HEK293 (cell line): Measurements from ENCODE around the gene NNMT.

Experiments used
- KLF16 ChIP-seq: fragments of 450-650 bp; formaldehyde crosslinking; IDR thresholded peaks from 2 replicates; pipeline ENCODE4 v1.5.1; 2017; ENCODE audit warnings: missing biosample characterization, missing genetic modification characterization
- SP3 ChIP-seq: fragments of 450-650 bp; formaldehyde crosslinking; IDR thresholded peaks from 2 replicates; pipeline ENCODE4 v1.5.1; 2016; ENCODE audit warnings: missing biosample characterization, missing genetic modification characterization
- TCF7L2 ChIP-seq: IDR thresholded peaks from 2 replicates; pipeline ENCODE4 v1.6.1; 2011; ENCODE audit warnings: low read depth, mild to moderate bottlenecking, inconsistent platforms, low read length, moderate library complexity, borderline replicate concordance
- ZBTB8A ChIP-seq: fragments of 450-650 bp; formaldehyde crosslinking; IDR thresholded peaks from 2 replicates; pipeline ENCODE4 v1.5.1; 2016; ENCODE audit warnings: missing biosample characterization, missing genetic modification characterization
- ZNF175 ChIP-seq: fragments of 450-650 bp; formaldehyde crosslinking; IDR thresholded peaks from 2 replicates; pipeline ENCODE4 v1.5.1; 2016; ENCODE audit warnings: missing biosample characterization, missing genetic modification characterization
- ZNF394 ChIP-seq: fragments of 450-650 bp; formaldehyde crosslinking; IDR thresholded peaks from 2 replicates; pipeline ENCODE4 v1.5.1; 2016; ENCODE audit warnings: missing biosample characterization, missing genetic modification characterization, mild to moderate bottlenecking, moderate library complexity, borderline replicate concordance
- ZNF416 ChIP-seq: fragments of 450-650 bp; formaldehyde crosslinking; IDR thresholded peaks from 2 replicates; pipeline ENCODE4 v1.5.1; 2016; ENCODE audit warnings: missing biosample characterization, missing genetic modification characterization
- ZNF621 ChIP-seq: fragments of 450-650 bp; formaldehyde crosslinking; IDR thresholded peaks from 2 replicates; pipeline ENCODE4 v1.5.1; 2017; ENCODE audit warnings: missing biosample characterization, missing genetic modification characterization
- ZNF660 ChIP-seq: fragments of 450-650 bp; IDR thresholded peaks from 2 replicates; pipeline ENCODE4 v1.5.1; 2018; ENCODE audit warnings: missing biosample characterization, mild to moderate bottlenecking, missing genetic modification characterization
- ZNF785 ChIP-seq: fragments of 450-650 bp; formaldehyde crosslinking; IDR thresholded peaks from 2 replicates; pipeline ENCODE4 v1.5.1; 2016; ENCODE audit warnings: missing biosample characterization, missing genetic modification characterization
- TF ChIP-seq, protein P1 (sequence below): sonication (generic); formaldehyde crosslinking; IDR thresholded peaks from 2 replicates; pipeline ENCODE4 v1.8.1; 2022; ENCODE audit warnings: mild to moderate bottlenecking, moderate library complexity, missing genetic modification reagents
- TF ChIP-seq, protein P2 (sequence below): fragments of 450-650 bp; formaldehyde crosslinking; IDR thresholded peaks from 2 replicates; pipeline ENCODE4 v1.5.1; 2016; ENCODE audit warnings: missing biosample characterization, missing genetic modification characterization
- TF ChIP-seq, protein P3 (sequence below): fragments of 450-650 bp; formaldehyde crosslinking; IDR thresholded peaks from 2 replicates; pipeline ENCODE4 v1.5.1; 2016; ENCODE audit warnings: missing biosample characterization, missing genetic modification characterization
- TF ChIP-seq, protein P4 (sequence below): fragments of 450-650 bp; formaldehyde crosslinking; IDR thresholded peaks from 2 replicates; pipeline ENCODE4 v1.5.1; 2016; ENCODE audit warnings: missing biosample characterization, missing genetic modification characterization, low read depth

DNA sequence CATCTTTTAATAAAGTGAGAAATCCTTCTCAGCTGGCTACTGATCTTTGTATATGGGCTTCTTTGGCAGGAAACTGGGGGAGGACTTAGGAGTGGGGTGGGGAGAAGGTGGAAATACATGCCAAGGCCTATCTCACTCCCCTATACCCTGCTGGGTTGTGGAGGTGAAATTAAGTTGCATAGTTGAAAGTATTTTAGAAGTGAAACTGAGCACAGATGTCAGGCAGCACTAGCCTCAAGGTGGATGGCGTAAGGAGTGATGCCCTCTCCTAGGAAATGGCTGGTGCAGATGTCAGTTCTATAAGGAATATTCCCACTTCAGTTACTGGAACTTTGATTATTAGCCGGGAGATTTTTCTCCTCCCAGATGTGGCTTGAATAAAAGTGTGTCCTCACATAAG lies 46.3 kb downstream of the NNMT start:
- TF ChIP-seq, protein P1, sequence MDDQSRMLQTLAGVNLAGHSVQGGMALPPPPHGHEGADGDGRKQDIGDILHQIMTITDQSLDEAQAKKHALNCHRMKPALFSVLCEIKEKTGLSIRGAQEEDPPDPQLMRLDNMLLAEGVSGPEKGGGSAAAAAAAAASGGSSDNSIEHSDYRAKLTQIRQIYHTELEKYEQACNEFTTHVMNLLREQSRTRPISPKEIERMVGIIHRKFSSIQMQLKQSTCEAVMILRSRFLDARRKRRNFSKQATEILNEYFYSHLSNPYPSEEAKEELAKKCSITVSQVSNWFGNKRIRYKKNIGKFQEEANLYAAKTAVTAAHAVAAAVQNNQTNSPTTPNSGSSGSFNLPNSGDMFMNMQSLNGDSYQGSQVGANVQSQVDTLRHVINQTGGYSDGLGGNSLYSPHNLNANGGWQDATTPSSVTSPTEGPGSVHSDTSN (CRISPR knock-in tag), result no peak
- TF ChIP-seq ZBTB8A, result no peak
- TF ChIP-seq, protein P2, sequence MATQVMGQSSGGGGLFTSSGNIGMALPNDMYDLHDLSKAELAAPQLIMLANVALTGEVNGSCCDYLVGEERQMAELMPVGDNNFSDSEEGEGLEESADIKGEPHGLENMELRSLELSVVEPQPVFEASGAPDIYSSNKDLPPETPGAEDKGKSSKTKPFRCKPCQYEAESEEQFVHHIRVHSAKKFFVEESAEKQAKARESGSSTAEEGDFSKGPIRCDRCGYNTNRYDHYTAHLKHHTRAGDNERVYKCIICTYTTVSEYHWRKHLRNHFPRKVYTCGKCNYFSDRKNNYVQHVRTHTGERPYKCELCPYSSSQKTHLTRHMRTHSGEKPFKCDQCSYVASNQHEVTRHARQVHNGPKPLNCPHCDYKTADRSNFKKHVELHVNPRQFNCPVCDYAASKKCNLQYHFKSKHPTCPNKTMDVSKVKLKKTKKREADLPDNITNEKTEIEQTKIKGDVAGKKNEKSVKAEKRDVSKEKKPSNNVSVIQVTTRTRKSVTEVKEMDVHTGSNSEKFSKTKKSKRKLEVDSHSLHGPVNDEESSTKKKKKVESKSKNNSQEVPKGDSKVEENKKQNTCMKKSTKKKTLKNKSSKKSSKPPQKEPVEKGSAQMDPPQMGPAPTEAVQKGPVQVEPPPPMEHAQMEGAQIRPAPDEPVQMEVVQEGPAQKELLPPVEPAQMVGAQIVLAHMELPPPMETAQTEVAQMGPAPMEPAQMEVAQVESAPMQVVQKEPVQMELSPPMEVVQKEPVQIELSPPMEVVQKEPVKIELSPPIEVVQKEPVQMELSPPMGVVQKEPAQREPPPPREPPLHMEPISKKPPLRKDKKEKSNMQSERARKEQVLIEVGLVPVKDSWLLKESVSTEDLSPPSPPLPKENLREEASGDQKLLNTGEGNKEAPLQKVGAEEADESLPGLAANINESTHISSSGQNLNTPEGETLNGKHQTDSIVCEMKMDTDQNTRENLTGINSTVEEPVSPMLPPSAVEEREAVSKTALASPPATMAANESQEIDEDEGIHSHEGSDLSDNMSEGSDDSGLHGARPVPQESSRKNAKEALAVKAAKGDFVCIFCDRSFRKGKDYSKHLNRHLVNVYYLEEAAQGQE (tag by site-specific recombination), result no peak
- no peak for TF ChIP-seq ZNF394 (tag by site-specific recombination)
- TF ChIP-seq ZNF660 (tag by site-specific recombination), result no peak
- TF ChIP-seq KLF16 (tag by site-specific recombination), result no peak
- TF ChIP-seq, protein P3, sequence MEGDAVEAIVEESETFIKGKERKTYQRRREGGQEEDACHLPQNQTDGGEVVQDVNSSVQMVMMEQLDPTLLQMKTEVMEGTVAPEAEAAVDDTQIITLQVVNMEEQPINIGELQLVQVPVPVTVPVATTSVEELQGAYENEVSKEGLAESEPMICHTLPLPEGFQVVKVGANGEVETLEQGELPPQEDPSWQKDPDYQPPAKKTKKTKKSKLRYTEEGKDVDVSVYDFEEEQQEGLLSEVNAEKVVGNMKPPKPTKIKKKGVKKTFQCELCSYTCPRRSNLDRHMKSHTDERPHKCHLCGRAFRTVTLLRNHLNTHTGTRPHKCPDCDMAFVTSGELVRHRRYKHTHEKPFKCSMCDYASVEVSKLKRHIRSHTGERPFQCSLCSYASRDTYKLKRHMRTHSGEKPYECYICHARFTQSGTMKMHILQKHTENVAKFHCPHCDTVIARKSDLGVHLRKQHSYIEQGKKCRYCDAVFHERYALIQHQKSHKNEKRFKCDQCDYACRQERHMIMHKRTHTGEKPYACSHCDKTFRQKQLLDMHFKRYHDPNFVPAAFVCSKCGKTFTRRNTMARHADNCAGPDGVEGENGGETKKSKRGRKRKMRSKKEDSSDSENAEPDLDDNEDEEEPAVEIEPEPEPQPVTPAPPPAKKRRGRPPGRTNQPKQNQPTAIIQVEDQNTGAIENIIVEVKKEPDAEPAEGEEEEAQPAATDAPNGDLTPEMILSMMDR (tag by site-specific recombination), result no peak
- no peak for TF ChIP-seq ZNF621
- TF ChIP-seq, protein P4, sequence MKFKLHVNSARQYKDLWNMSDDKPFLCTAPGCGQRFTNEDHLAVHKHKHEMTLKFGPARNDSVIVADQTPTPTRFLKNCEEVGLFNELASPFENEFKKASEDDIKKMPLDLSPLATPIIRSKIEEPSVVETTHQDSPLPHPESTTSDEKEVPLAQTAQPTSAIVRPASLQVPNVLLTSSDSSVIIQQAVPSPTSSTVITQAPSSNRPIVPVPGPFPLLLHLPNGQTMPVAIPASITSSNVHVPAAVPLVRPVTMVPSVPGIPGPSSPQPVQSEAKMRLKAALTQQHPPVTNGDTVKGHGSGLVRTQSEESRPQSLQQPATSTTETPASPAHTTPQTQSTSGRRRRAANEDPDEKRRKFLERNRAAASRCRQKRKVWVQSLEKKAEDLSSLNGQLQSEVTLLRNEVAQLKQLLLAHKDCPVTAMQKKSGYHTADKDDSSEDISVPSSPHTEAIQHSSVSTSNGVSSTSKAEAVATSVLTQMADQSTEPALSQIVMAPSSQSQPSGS (tag by site-specific recombination), result no peak
- no peak for TF ChIP-seq SP3 (tag by site-specific recombination)
- no peak for TF ChIP-seq ZNF416
- no peak for TF ChIP-seq ZNF175 (tag by site-specific recombination)
- no peak for TF ChIP-seq TCF7L2
- no peak for TF ChIP-seq ZNF785 (tag by site-specific recombination)
